Measurements from ENCODE around the gene GDAP1L1. TPM values are rescaled to one million over a fixed set of nuclear protein-coding genes. Genes with fewer than 3 reads are reported as not detected.
A peak's percentile ranks its signal among the peaks of the same experiment; 100 is the strongest.

GDAP1L1 gene
- total and polyA plus RNA-seq, 8 donors: 0.18 to 0.53 (median 0.38) TPM; not detected in 2

- intact Hi-C loops (cut with DNase I): no loop called here
- Histone ChIP-seq H3K4me3 (peak overlapping the region in 1 of 2 donors; percentile 98), H3K27ac (no peak overlapping the region), H3K27me3 (no peaks in the 10 kb centered on the region), H3K4me1 (peaks cover 36 to 77% of the 10 kb centered on the region in 2 donors), H3K9me3 (no peaks in the 10 kb centered on the region), H3K36me3 (peaks cover 0 to 25% of the 10 kb centered on the region in 2 donors)
- DNase-seq (no peak), ATAC-seq (no peak)
- TF ChIP-seq, protein P1, sequence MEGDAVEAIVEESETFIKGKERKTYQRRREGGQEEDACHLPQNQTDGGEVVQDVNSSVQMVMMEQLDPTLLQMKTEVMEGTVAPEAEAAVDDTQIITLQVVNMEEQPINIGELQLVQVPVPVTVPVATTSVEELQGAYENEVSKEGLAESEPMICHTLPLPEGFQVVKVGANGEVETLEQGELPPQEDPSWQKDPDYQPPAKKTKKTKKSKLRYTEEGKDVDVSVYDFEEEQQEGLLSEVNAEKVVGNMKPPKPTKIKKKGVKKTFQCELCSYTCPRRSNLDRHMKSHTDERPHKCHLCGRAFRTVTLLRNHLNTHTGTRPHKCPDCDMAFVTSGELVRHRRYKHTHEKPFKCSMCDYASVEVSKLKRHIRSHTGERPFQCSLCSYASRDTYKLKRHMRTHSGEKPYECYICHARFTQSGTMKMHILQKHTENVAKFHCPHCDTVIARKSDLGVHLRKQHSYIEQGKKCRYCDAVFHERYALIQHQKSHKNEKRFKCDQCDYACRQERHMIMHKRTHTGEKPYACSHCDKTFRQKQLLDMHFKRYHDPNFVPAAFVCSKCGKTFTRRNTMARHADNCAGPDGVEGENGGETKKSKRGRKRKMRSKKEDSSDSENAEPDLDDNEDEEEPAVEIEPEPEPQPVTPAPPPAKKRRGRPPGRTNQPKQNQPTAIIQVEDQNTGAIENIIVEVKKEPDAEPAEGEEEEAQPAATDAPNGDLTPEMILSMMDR (IDR thresholded peaks at IDR 0.05): no peak
These were observed 38.9 kb upstream of the GDAP1L1 start for GRCh38 chr20:44208165-44208564.

- peak in 1 of 4 donors; percentile 21 for DNase-seq
- peaks cover 0 to 25% of the 10 kb centered on the region in 2 donors for H3K36me3 ChIP-seq
- no peak for ATAC-seq
- no peak overlapping the region for H3K27ac ChIP-seq
- no peaks in the 10 kb centered on the region for H3K27me3 ChIP-seq
- TF ChIP-seq, protein P1 (IDR thresholded peaks at IDR 0.05): no peak
- H3K4me1 ChIP-seq: peaks cover 35 to 71% of the 10 kb centered on the region in 2 donors
- intact Hi-C loops (cut with DNase I): no loop called here
- no peaks in the 10 kb centered on the region for H3K9me3 ChIP-seq
- H3K4me3 ChIP-seq: peak overlapping the region in 1 of 2 donors; percentile 98
These were observed 38.3 kb upstream of the GDAP1L1 start for GRCh38 chr20:44208770-44209169.

- H3K4me1 ChIP-seq: peaks cover 27 to 61% of the 10 kb centered on the region in 2 donors
- H3K9me3 ChIP-seq: no peaks in the 10 kb centered on the region
- H3K27ac ChIP-seq: peak overlapping the region; percentile 96 to 97
- peak overlapping the region; percentile 93 to 98 for H3K4me3 ChIP-seq
- peaks cover 0 to 21% of the 10 kb centered on the region in 2 donors for H3K36me3 ChIP-seq
- ATAC-seq (peak; percentile 6), DNase-seq (peak in 1 of 4 donors; percentile 45)
- H3K27me3 ChIP-seq: no peaks in the 10 kb centered on the region
- TF ChIP-seq, protein P1 (IDR thresholded peaks at IDR 0.05): no peak
- intact Hi-C loops (cut with DNase I): loop anchor here in 1 of 2 donors (10.0 kb wide), 2 partner anchors 175 to 255 kb away; no protein-coding TSS in a partner anchor
These were observed 37.3 kb upstream of the GDAP1L1 start for GRCh38 chr20:44209686-44210405.

DNA sequence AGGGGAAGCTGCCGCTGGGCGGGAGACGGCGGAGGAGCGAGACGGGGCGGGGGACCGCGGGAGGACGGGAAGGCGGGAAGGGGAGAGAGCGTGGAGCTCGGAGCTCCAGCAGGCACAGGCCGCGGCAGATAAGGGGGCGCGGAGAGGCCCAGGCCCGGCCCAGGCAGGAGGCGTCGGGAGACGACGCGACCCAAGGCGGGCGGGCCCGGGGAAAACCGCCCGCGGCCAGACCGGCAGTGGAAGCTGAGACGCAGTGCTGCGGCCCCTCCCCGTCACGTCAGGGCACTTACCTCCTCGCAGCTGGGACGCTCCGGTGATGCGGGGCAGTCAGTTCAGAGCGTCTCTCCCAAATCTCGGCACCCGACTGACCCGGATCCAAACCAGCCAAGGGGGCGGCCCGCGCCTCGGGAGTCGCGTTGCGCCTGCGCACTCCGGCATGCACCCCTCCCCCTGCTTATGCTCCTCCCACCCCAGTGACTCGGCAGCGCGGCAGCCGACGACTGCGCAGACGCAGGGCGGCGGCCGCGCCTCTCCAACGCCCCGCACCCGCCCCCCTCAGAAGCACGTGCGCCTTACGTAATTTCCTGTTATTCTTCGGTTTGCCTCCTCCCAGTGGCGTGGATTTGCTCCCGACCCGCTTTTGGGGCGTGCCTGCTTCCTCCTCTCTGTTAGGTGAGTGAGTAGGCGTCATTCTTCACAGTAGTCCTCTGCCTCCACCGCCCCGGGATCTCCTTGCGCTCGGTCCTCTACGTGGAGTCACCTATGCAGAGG, 36.5 kb upstream of the GDAP1L1 start, which contains the start of gene OSER1:
Gene OSER1, minus strand, starts transcription at position 366 of the 771 bp plus-strand sequence. CDS start 3,814 bp downstream, outside the sequence.
- intact Hi-C loops (cut with DNase I): loop anchor here in 1 of 2 donors (10.0 kb wide), 2 partner anchors 174 to 254 kb away; no protein-coding TSS in a partner anchor
- no peaks in the 10 kb centered on the region for H3K27me3 ChIP-seq
- peaks cover 0 to 13% of the 10 kb centered on the region in 2 donors for H3K36me3 ChIP-seq
- peaks cover 27 to 61% of the 10 kb centered on the region in 2 donors for H3K4me1 ChIP-seq
- TF ChIP-seq, protein P1 (IDR thresholded peaks at IDR 0.05): peak in 1 of 2 donors; percentile 17
- peak within 1 kb of the TSS; percentile 93 to 98 for H3K4me3 ChIP-seq
- peak; percentile 96 to 99 (median 98) for DNase-seq
- peak; percentile 93 for ATAC-seq
- no peaks in the 10 kb centered on the region for H3K9me3 ChIP-seq
- H3K27ac ChIP-seq: peak within 1 kb of the TSS; percentile 96 to 97

All from left lung (tissue), 10 donors.